IPS-NIHi11 (cell line): Measurements from ENCODE around the gene TIE1.

Source experiments
- DNase-seq: peaks from one replicate; pipeline ENCODE4 v3.0.0; 2012; ENCODE audit warnings: mixed read lengths, low spot score

TIE1 gene

DNA sequence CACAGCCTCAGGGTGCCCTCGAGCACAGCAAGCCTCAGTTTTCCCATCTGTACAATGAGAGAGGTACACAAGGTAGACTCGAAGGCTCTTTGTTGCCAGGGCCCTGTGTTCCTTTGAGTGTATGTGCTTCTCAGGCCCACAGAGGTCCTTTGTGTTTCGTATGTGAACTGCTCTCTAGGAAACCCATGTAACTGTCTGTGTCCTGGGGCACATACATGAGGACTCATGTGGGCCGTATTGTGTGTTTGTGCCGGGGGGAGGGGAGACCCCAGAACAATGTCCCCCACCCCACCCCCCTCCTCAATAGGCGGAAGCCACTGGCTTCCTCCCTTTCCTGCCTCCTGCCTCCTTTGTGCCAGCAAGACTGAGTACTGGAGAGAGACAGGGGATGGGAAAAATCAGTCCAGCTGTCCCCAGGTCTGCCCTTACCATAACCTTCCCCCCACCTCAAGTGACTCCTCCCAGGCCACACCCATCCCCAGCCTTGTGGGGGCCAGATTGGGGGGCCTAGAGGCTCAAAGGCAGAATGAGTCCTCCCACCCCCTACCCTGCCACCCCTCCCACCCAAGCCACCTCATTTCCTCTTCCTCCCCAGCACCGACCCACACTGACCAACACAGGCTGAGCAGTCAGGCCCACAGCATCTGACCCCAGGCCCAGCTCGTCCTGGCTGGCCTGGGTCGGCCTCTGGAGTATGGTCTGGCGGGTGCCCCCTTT, at the start of gene TIE1:
Gene TIE1 (plus strand): TSS at position 605 of the 717 bp plus-strand sequence. CDS start 90 bp downstream, at position 695.
- no peak for DNase-seq

GRCh38 chr1:43251024-43251423, 49.8 kb upstream of the TIE1 start:
- DNase-seq: no peak

DNA sequence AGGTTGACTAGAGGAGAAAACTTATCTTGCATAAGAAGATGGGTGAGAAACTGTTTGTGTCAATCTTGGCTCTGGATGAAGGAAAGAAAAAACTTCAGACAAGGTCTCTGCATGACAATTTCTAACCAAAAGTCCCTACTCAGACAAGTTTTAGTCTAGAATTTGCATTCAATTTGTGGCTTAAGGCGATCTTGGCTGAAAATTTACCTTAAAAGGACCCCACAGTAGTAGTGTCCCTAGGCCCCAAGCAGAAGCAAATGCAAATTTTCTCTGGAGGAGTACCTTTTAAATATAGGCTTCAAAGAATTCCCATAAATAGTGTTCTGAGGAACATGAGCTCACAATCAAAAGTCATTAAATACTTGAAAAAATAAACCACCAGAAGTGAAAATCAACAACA, 48.6 kb upstream of the TIE1 start:
- DNase-seq: no peak

GRCh38 chr1:43253173-43253572, 47.6 kb upstream of the TIE1 start:
- DNase-seq: no peak

DNA sequence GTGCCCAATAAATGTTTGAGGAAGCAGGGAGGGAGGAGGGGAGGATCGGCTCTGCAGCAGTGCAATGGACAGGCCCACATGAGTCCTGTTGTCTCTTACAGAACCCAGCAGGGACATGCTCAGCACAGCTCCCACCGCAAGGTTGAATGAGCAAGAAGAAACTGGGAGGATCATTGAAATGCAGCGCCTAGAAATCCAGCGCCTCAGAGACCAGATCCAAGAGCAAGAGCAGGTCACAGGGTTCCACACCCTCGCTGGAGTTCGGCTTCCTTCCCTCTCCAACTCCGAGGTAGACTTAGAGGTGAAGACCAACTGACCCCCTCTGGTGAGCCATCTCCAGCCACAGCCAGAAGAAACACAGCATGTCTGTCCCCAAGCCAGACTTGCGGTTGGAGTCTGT, 46.9 kb upstream of the TIE1 start:
- DNase-seq: no peak

- no peak for DNase-seq
Observed at GRCh38 chr1:43255438-43256210, 45.2 kb upstream of the TIE1 start.

- DNase-seq: no peak
Observed at GRCh38 chr1:43256675-43257570, 43.9 kb upstream of the TIE1 start.

- no peak for DNase-seq
Observed at GRCh38 chr1:43258370-43258769, 42.4 kb upstream of the TIE1 start.

GRCh38 chr1:43265431-43265830, 35.4 kb upstream of the TIE1 start:
- DNase-seq: no peak

- no peak for DNase-seq
Observed at GRCh38 chr1:43266881-43267280, 33.9 kb upstream of the TIE1 start.

DNA sequence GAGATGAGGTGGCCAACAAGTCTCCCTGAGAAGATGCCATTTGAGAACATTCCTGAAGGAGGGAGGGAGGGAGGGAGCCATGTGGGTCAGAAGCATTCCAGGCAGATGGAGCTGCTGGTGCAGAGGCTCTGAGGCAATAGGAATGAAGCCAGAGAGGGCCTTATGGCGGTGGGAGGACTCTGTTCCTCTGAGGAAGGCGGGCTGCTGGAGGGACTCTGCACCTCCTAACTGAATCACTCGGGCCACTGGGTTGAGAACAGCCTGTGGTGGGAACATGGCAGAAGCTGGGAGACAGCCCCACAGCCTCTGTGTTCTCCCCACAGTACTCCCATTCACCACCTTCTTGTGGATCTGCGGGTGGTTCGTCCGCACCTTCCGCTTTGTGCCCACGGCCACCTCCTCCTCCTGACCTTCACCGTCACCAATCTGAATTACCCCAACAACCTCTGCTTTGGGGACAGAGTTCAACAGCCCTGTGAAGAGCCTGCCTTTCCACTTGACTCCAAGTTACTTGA, 33.4 kb upstream of the TIE1 start:
- no peak for DNase-seq

GRCh38 chr1:43267818-43268425, 32.9 kb upstream of the TIE1 start:
- no peak for DNase-seq

GRCh38 chr1:43269627-43270375, 31.0 kb upstream of the TIE1 start, which contains the start of gene TMEM125:
Gene TMEM125 (plus strand): TSS chr1:43269983. CDS start chr1:43272723, 2,740 bp downstream.
- peak; percentile 31 for DNase-seq

- peak; percentile 99 for DNase-seq
Observed at GRCh38 chr1:43270421-43271095, 30.2 kb upstream of the TIE1 start.

GRCh38 chr1:43271186-43272118, 29.3 kb upstream of the TIE1 start:
- peak; percentile 52 for DNase-seq

DNA sequence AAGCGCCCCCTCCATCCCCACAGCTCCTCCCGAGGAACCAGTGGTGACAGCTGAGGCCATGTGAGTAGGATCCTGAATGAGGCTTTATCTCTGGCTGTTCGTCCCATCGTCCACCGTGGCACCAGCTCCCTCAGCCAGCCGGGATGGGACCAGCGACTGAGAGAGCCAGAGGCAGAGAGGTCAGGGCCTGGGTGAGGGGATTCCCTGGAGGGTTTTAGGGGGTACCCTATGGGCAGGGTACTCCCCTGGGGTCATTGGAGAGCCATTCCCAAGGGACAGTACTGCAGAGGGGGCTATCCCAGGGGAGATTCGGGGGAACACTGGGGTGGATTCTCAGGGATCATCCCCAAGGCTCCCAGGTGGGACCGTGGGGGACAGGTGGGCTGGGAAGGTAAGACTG, 28.6 kb upstream of the TIE1 start:
- DNase-seq: no peak

DNA sequence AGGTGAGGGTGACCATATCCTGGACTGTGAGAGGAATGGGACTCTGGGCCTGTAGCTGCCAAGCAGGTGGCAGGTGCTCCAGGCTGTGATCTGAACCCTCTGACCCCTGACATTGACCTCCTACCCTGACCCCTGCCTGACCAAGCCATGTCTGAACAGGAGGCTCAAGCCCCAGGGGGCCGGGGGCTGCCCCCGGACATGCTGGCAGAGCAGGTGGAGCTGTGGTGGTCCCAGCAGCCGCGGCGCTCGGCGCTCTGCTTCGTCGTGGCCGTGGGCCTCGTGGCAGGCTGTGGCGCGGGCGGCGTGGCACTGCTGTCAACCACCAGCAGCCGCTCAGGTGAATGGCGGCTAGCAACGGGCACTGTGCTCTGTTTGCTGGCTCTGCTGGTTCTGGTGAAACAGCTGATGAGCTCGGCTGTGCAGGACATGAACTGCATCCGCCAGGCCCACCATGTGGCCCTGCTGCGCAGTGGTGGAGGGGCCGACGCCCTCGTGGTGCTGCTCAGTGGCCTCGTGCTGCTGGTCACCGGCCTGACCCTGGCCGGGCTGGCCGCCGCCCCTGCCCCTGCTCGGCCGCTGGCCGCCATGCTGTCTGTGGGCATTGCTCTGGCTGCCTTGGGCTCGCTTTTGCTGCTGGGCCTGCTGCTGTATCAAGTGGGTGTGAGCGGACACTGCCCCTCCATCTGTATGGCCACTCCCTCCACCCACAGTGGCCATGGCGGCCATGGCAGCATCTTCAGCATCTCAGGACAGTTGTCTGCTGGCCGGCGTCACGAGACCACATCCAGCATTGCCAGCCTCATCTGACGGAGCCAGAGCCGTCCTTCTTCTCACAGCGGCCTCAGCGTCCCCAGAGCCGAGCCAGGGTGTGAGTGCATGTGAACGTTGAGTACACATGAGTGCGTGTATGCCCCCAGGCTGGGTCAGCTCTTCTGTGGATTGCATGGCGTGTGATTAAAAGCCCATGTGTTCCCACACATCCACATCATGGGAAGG, 27.9 kb upstream of the TIE1 start:
- no peak for DNase-seq

- DNase-seq: no peak
Observed at GRCh38 chr1:43273708-43274107, 27.1 kb upstream of the TIE1 start.
